GM19193 (cell line): ENCODE measurements around the gene PAMR1.

Experiments used
- POLR2A ChIP-seq: IDR thresholded peaks from 4 replicates; pipeline ENCODE4 v1.6.1; 2011; ENCODE audit not compliant: insufficient read depth, insufficient read length; ENCODE audit errors: extremely low read depth

PAMR1 gene

GRCh38 chr11:35414776-35415175, 110.6 kb downstream of the PAMR1 start:
- no peak for TF ChIP-seq POLR2A

GRCh38 chr11:35414311-35414710, 111.1 kb downstream of the PAMR1 start:
- TF ChIP-seq POLR2A: no peak

- TF ChIP-seq POLR2A: no peak
Observed at GRCh38 chr11:35413598-35413997, 111.8 kb downstream of the PAMR1 start.

- no peak for TF ChIP-seq POLR2A
Observed at GRCh38 chr11:35412285-35412684, 113.1 kb downstream of the PAMR1 start.

GRCh38 chr11:35407041-35407440, 118.4 kb downstream of the PAMR1 start:
- no peak for TF ChIP-seq POLR2A

GRCh38 chr11:35404388-35404775, 121.0 kb downstream of the PAMR1 start:
- no peak for TF ChIP-seq POLR2A

- no peak for TF ChIP-seq POLR2A
Observed at GRCh38 chr11:35403765-35404387, 121.5 kb downstream of the PAMR1 start.

GRCh38 chr11:35402751-35403660, 122.4 kb downstream of the PAMR1 start:
- TF ChIP-seq POLR2A: no peak

GRCh38 chr11:35398881-35399280, 126.5 kb downstream of the PAMR1 start:
- TF ChIP-seq POLR2A: no peak

- no peak for TF ChIP-seq POLR2A
Observed at GRCh38 chr11:35394941-35395340, 130.5 kb downstream of the PAMR1 start.

GRCh38 chr11:35393098-35393497, 132.3 kb downstream of the PAMR1 start:
- TF ChIP-seq POLR2A: no peak

- TF ChIP-seq POLR2A: no peak
Observed at GRCh38 chr11:35391922-35392688, 133.3 kb downstream of the PAMR1 start.

- TF ChIP-seq POLR2A: no peak
Observed at GRCh38 chr11:35390737-35391682, 134.4 kb downstream of the PAMR1 start.

- TF ChIP-seq POLR2A: no peak
Observed at GRCh38 chr11:35389897-35390465, 135.4 kb downstream of the PAMR1 start.
